NCI-H1417 (cell line): ENCODE data around the gene PHOX2B.
"Not testable (repeated sequence)": the region's sequence is repeated elsewhere in the genome, so short reads cannot be mapped to it uniquely, and the experiment has no call there.

Experiments used
- DNase-seq, 3 experiments: peaks; one replicate each; lab custom pipeline; 2025; lab: John Stamatoyannopoulos, UW

PHOX2B gene

DNA sequence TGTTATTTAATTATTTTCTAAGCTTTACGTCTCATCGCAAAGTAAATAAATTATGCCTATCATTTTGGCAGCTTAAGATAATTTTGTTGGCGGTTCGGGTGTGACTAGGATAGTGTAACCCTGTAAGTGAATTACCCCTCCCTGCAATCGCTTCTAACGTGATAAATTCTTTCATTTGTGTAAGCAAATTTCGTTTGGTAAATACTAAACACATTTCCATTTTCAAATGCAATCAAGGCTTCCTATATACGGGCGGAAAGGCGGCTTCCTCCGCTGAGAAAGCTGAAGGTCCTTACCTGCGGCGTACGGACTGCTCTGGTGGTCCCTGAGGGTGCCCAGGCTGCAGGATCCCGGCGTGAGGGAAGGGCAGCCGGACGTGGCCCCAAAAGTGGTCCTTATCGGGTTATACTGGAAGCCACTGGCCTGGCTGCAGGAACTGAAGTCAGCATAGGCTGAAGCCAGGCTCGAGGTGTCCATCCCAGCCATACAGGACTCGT is 403 bp downstream of the PHOX2B start:
- no peak for DNase-seq

DNA sequence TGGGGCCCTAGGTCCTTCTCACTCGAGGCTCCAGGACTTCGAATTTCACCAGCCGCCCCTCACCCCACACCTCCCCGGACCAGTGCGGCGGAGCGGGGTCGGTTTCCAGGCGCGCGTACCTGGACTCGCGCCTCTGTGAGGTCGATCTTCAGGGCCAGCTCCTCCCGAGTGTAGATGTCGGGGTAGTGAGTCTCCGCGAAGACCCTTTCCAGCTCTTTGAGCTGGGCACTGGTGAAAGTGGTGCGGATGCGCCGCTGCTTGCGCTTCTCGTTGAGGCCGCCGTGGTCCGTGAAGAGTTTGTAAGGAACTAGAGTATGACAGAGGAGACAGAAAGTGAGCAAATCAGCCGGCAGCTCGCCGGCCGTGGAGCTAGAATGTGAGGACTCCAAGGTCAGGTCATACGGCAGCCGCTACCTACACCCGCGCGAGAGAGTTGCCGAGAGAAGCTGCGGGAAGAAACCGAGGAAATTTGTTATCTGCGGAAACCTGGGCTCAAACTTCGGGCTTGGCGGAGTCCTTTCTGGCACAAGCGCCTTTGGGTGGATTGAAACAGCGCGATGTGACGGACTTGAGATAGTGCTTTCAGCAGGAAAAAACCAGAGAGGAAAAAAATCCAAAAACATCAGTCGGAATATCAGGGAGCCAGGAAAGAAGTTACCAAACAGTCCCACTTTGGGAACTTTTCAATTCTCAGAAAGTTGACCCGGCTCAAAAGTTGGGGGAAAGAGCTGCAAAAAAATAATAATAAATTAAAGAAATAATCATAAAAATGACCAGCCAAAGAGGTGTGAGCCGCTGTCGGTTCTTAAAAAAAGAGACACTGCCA is 1.1 kb downstream of the PHOX2B start:
- DNase-seq, result no peak

DNA sequence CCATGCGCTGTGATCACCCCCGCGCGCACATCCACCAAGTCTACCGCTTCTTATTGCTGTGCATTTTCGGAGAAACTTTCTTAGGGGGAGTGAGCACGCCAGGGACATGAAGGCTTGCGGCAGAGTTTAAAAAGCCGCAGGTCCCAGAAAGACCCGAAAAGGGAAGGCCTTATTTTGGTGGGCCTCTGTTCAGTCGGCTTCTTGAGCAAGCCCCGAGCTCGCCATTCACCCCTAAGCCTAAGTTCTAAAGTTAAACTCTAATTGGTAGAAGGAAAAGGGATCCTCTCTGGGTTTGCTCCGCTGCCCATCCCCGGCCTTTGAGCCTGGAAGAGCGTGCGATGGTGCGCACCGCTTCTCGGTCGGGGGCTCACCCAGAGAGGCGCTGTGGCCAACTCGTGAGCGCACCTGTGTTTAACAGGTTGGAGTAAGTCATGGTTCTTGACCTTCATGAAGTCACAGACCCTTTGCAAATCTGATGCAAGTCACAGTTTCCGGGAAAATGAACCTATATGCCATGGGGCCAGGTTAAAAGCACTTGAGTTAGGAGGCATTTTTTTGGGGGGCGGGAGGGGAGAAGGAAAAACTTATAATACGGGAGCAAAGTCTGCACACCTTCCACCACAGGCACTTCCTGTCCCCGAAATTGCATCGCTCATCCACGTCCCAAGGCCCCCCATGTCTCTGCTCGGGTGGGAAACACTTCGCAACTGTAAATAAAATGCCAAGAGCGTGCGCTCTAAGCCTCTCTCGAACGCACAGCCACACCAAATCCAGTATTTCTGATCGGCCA is 1.9 kb downstream of the PHOX2B start:
- no peak for DNase-seq

DNA sequence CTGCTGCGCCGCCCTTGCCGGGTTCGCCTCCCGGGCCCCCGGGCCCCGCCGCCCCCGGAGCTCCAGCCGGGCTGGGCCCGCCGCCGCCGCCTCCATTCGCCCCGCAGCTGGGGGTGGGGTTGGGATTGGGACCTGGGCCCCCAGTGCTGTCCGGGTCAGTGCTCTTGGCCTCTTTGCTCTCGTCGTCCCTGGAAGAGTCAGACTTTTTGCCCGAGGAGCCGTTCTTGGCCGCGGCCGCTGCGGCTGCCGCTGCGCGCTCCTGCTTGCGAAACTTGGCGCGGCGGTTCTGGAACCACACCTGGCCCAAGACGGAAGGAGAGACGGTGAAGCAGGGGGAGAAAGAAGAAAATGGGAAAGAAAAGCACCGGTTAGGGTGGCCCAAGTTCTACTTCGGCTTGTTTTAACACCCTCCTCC is 2.5 kb downstream of the PHOX2B start:
- DNase-seq, result no peak

DNA sequence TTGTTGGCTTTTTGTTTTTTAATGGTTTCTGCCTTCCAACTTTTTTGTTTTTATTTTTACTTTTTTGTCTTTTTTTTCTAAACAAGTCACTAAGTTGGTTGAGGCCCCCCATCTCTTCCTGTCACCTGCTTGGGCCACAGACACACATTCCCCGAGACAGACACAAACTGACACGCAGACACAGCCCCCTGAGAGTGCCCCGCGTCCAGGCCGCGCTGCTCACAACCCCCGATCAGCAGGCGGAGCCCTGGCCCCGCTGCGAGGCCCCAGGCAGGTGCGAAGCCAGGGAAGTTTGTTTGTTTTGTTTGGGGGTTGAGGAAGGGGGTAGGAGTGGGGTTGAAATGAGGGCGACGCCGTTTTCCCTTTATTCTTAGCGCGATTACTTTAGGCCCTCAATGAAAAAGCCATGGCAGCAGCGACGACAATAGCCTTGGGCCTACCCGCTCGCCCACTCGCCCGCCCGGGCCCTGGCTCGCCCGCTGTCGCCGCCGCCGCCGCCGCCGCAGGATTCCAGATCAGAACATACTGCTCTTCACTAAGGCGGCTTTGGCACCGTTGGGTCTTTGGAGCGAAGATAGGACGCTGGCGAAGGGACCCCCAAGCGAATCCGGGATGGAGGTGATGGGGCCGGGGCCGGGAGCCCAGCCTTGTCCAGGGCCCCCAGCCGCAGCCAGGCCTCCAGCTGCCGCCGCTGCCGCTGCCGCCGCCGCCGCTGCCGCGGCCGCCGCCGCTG is 3.1 kb downstream of the PHOX2B start:
- DNase-seq, result no peak

DNA sequence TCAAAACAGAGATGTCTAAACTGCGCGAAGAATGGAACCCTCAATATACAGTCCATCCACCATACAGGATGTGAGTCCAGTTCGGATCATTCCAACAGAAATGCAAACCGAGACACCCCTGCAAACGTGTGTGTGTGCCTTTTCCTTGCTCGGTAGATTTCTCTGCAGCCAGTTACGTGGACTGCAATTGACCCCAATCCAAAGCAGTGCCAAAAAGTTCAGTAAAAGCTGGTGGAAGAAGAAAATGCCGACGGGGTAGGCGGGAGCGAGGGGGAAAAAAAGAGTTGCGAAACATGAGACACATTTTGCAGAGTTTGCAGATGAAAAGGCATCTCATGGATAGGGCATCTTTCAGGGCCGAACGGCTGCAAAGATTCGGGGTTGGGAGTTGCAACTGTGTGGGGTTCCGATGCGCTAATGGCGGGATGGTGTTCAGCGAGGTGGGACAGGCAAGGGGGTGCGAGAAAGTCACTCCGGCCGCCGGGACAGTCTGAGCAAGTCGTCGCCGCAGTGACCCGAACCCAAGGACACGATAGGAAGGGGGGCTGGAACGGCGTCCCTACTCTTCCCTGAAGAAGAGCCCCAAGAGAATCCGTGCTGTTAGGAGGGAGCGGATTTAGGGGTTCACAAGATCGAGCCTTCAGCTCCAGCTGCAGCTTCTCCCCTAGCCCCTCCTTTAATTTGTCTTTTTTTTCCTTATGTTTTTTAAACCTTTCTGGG is 3.8 kb downstream of the PHOX2B start:
- DNase-seq, result no peak

DNA sequence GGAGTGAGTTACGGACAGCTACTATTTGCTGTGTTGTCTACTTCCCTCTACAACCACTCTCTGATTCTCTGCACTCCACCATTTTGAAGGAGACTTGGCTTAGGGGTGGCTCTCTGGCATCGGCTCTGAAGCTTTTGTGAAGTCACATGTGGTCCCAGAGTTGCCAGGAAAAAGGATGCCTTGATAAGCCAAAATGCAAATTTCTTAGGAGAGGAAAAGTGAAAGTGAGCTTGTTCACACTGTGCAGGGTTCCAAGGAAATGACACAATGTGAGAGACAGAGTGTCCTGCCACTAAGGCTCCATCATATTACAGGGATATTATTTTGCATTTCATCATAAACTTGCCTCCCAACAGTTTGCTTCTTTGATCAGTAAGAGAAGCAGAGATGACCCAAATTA is 7.2 kb downstream of the PHOX2B start:
- DNase-seq, result no peak

DNA sequence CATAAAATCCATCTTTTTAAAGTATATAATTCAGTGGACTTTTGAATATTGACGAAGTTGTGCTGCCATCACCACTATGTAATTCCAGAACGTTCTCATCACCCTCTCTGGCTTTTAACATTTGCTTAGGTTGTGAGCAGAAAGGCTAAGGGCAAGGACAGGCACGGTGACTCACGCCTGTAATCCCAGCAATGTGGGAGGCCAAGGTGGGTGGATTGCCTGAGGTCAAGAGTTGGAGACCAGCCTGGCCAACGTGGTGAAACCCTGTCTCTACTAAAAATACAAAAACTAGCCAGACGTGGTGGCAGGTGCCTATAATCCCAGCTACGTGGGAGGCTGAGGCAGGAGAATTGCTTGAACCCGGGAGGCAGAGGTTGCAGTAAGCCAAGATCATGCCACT is 11.0 kb downstream of the PHOX2B start:
- not testable (repeated sequence) for DNase-seq

DNA sequence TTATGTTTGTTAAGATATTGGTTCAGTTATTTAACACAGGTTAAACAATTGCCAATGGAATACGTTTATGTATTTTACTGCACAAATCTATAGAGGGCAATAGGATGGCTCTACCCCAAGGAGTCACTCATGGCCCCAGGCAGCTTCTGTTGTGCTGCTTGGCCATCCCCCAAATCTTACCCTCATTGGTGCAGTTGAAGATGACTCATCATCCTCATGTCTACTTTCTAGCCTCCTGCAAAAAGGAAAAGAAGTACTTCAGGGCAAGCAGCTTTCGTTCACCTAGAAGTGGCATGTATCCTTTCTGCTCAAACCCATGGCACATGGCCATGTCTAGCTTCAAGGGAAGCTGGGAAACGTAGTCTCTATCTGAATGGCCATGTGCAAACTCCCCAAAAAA is 14.2 kb downstream of the PHOX2B start:
- no peak for DNase-seq

DNA sequence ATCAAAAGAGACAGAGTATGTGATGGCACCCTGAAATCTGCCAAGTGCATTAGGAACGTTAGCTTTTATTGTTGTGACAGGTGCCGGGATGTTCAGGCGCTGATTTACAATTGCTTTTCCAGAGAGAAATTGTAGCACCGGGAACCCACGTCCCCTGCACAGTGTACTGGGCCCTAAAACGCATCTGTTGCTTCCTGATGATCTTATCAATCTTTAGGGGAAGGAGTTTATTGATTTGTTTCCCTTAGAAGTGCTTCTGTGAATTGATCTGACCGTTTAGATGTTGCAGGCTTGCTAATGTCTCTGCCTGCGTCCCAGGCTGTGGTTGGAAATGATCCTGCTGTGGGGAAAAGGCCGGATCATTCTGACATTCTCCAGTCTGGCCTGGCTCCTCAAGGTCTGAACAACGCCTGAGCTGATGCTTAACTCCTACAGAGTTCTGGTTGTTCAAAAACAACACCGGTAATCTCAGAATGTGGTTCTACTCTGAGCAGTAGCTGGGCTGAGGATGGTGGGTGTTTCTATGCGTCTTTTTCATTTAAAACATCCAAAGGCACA is 16.9 kb downstream of the PHOX2B start:
- DNase-seq, result no peak

DNA sequence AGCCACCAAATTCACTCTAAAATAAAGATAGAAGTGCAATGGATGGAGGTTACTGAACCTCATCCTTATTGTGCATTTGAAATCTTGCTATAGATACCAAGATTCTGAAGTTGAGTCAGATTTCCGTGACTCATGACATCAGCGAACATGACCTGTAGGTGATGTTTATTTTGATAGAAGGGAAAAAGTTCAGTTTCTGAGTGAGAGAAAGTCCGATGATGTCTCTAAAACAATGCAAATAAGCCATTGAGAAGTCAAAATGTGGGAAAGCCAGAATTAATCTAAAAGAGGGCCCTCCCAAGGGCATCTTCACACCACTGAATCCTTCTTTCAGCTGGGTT is 20.0 kb downstream of the PHOX2B start:
- DNase-seq, result no peak

DNA sequence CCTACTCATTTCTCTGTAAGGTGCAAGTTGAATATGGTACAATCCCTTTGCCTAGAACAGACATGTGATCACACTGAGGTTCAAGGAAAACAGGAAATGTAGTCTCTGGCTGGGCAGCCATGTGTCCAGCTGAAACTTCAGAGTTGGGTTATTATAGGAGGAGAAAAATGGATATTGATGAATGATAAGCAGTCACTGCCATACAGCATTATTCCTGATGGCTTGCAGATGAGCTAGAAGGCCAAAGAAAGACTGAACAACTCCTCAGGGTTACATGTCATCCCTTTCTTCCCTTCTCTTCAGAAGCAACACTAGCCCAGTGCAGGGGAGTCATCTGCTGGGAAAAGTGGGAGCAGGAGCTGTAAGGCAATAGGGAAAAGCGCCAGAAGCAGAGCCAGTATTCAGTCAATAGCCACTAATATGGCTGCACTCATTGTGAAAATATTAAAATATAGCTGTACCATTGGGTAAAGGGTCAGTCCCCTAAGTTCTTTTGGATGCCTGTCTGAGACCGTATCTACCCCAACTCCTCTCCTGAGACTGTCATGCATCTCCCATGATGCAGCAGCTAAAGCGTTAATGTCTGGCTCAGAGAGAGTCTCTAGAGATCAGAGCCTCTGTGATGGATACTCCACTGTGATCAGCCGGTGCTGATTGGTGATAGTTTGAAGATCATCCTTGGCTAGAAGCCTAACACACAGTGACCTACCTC is 20.5 kb downstream of the PHOX2B start:
- DNase-seq, result no peak

DNA sequence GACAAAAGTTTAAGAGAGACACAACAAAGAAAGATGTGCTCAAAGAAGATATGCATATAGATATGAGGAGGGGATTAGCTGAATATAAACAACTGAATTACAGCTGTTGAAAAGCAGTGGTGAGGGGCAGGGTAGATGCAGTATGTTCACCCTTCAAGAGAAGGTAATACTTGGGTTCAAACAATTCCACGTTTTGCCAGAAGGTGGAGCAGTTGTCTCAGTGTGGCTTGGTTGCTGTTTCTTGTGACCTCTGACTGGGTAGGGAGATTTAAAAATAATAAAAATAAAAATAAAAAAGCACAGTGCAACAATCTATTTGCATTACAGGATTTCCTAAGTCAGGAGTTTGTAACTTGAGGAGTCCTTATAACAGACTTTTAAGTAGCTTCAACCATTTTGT is 23.3 kb downstream of the PHOX2B start:
- DNase-seq, result no peak

DNA sequence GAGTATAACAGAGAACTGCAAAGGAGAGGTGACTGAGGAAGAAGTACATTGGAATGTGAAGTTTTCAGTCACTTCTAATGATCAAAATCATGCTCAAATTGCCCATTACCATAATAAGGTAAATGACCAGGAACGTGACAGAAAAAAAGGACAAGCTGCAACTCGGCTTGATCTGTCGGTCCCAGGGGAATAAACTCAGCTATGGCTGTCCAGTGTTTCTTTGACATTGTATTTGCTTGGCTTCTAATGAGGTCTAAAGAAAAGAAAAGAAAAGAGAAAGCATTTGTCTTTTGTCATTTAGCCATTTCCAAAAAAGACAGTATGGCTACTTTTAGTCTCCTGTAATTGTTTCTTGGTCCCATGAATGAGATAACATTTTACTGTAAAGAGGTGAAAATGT is 25.2 kb downstream of the PHOX2B start:
- DNase-seq, result peak in 1 of 3 experiments; percentile 11

DNA sequence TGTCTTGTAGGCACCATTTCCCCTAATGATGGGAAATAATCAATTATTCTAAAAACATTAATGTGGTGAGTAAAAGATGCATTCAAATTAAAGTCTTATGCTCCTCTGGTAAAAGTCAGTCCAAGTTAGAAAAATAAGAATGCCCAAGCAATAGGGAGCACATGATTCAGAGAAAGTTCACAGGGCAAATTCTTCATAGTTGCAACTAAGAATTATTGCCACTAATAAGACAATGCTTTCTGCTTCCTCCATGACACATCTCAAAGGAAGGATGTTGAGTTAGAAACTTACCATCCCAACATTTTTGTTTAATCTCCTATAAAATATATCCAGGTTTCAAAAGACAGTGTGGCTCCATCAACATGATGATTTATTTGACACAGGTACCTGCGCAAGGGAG is 26.3 kb downstream of the PHOX2B start:
- no peak for DNase-seq

DNA sequence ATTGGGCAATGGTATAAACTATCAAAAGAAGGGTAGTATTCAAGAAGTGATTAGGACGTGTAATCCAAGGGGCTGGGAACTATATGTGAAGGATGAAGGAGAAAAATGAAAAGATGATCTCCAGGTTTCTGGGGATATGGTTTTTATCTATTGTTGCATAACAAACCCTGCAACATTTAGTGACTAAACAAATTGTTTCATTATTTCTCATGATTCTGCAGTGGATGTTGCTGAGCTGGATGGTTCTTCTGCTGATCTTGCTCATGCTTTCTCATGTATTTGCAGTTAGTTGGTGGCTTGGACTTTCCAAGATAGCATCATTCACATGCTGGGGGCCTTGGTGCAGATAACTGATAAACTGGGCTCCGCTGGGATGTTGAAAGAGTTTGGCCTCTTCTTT is 29.1 kb downstream of the PHOX2B start:
- DNase-seq, result no peak

DNA sequence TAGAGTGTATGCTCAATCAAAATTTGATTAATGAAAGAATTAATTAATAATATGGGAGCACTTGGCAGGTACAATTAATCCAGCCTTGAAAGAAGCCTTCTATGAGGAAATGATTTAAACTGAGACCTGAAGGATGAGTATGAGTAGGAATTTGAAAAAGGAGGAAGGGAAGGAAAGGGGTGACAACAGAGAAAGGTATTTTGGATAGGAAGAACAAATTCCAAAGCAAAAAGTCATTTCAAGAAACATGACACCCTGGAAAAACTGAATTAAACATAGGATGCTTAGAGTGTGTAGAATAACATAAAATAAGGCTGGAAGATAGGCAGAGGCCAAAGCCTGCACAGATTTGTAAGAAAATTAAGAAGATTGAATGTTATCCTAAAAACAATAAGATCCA is 29.6 kb downstream of the PHOX2B start:
- no peak for DNase-seq

DNA sequence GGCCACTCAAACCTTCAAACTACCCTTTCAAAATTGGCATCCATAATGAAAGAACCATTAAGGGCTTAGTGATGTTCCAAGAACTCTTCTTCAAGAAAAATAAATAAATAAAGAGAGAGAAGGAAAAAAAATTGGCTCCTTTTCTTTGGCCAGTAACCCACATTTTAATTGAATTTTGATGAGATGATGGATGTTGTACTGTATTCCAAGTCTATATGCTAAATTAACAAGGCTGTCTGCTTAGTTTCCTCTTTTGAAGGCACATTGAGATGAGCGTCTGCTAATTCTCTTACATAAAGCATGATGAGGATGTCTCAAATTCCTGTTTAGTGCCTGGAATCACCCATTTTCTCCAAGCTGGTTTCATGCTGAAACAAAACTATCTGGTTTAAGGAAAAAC is 33.4 kb downstream of the PHOX2B start:
- DNase-seq, result peak in 1 of 3 experiments; percentile 49

DNA sequence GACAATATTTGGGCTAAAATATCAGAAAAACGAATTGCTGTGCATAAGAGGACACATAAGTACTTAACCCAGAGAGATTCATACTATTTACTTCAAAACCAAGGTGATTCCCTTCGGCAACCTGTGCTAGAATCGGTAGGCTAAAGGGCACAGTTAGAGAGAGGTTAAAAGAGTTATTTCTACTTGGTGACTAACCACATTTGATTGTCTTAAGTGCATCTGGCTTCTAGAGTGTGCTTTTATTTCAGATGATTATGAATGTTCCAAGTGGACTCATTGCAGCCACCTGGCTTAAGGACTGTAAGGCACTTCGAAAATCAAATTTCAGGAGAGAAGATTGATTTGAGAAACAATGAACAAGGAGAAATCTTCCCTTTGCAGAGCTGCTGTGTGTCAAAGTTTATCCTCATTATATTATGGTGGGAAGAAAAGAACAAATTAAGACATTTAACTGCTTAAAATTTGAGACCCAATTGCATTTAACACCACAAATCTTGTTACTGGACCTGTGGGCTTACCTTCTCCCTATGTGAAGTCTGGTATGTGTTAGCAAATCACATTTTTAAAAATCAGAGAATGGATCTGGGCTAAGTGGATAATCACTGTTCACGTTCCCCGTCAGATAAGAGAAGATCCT is 34.0 kb downstream of the PHOX2B start:
- DNase-seq, result peak in 1 of 3 experiments; percentile 92

DNA sequence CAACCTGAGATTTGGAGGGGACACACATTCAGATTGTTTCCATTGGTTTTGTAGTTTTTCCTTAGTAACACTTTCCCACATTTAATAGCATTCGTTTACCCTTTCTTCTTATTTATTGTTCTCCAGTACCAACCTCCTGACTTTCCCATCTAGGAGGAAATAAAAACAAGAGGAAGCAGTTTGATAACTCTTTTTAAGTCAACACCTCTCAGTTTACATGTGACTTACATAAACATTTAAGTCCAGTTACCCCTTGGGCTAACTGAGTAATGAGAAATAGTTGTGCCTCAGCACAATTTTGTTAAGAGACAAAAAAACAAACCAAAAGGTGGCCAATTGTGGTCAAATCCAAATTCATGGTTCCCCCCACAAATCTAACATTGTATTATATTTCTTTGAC is 34.8 kb downstream of the PHOX2B start:
- DNase-seq, result no peak

DNA sequence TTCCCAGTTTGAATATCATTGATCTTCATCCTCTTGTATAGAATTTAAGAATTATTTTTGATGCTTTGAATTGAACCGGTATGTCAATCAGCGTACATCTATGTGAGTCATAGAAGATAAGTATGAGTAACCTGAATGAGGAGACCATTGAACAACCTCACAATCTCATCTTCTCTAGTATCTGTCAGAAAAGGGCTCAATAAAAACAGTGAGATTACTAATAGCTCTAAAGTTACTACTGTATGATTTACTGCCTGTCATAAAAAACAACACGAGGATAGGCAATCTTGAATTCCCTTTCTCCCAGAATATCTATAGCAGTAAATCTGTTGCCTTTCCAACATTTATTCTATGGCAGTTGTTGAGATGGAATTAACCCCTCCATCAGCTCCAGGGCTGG is 36.1 kb downstream of the PHOX2B start:
- DNase-seq, result no peak
